Activated T-cell treated with anti-CD3 and anti-CD28 coated beads, Interleukin-2, amount 50 U/mL, for 48 hours (primary cell): ENCODE data around the gene ATXN7L1.
A peak's percentile ranks its signal among the peaks of the same experiment; 100 is the strongest.

Experiments used
- DNase-seq, 2 experiments: peaks; one replicate each; pipeline ENCODE4 v3.0.0-alpha.2; 2020

The ATXN7L1 gene

DNA sequence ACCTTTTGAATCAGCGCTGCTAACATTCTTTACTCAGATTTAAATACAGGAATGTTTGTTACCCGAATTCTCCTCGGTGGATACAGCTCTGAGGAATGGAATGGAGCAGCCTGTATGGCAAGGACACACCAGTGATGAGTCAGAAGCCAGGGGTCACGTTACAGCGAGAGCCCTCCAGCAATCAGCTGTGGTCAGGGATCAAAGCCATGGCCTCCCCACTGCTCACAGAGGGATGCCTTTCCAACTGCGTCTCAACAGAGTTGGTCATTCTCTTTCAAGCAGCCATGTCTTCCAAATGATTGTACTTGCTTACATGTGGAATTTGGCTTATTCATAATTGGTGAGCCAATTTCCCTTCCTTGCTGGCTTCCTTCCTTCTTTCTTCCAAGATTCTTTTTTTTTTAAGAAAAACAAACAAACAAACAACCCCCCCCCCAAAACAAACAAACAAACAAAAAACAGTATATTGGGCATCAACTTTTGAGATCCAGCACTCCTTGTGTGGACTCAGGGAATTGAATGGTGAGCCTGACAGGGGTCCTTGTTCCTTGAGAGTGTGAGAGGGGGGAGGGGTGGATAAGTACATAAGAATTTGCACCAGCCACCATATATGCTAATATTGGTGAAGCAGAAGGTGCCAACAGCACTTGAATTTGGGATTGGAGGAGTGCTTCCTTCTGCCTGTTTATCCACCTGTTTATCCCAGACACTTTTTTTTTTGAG lies 100.2 kb downstream of the ATXN7L1 start:
- no peak for DNase-seq

DNA sequence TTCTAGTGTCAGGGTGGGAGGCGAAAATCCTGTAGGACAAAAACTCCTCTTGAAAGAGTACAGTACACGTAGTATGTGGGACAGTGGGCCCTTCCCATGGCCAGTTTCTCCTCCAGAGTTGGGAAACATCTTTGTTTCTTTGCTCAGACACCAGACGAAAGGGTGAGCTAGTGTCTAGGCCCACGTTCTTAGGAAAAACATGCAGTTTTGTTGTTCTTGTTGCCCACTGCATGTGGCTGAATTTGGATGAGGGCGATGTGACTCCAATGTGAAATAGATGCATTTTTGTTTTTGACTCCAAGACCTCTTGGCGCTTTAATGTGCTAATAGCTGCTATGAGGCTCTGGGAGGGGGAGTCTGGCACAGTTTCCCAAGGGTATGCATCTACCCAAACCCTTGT lies 100.8 kb downstream of the ATXN7L1 start:
- no peak for DNase-seq

DNA sequence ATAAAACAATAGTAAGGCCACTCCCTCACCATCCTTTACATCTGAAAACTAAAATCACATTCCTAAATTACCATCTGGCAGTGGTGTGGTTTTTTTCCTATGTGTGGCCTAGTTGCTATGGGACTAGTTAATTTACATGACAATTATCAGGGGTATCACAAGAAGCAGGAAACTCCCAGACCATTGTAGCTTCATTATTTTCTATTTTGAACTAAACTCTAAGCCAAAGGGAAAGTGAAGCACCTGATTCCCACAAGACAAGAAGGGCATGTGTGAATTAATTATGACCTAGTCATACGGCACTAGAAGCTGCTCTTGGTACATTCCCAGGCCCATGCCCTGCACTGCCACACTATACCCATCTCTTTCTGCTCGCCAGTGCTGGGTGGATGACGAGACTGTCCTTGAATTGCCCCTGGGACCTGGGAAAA lies 103.4 kb downstream of the ATXN7L1 start:
- DNase-seq: no peak

GRCh38 chr7:105769901-105770628 lies 106.3 kb downstream of the ATXN7L1 start:
- no peak for DNase-seq

DNA sequence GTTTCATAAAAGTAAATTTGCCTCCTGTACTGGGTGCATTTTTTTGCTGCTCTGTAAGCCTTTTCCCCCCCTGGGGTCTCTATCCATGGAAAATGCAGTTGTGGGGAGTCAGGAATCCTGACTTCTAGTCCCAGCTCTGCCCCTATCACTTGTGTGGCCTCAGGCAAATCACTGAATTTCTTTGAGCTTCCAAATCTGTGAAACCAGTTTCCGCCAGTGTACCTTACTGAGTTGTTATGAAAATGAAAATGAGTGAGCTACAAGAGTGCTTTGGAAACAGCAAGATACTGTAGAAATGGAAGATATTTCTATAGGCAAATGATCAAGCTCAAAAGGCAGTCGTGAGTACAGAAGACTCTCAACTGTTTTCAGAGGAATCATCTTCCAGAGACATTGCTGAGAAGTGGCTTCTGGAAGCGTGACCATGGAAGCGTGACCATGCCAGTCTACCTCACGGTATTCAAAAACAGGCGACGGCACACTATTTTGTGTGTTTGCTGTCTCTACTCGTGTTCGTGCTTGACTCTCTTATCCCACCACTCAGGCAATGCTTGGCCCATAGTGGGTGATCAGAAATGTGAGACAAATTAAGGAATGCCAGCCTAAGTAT lies 107.4 kb downstream of the ATXN7L1 start:
- DNase-seq: no peak

GRCh38 chr7:105768117-105768516 lies 108.3 kb downstream of the ATXN7L1 start:
- DNase-seq: no peak

- peak; percentile 42 to 48 for DNase-seq
These were observed 109.9 kb downstream of the ATXN7L1 start for GRCh38 chr7:105766421-105767073.

GRCh38 chr7:105765846-105766245 lies 110.6 kb downstream of the ATXN7L1 start:
- no peak for DNase-seq

DNA sequence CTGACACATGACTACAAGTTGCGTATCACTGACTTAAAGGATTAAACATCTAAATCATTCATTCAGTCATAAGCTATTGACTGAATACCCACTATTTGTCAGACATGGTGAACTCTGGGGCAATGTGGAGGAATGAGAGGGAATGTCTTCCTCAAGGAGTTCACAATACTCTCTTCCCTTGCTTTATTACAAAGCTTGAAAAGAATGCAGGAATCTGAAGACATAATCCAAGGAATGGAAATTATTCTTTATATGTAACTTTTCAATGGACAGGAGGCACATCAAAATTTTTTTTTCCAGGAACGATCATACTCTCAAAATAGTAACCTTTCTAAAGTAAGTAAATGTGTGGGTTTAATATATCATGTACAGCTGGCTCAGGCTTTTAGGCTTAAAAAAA lies 111.9 kb downstream of the ATXN7L1 start:
- DNase-seq: no peak

GRCh38 chr7:105760551-105761447 lies 115.6 kb downstream of the ATXN7L1 start:
- no peak for DNase-seq

DNA sequence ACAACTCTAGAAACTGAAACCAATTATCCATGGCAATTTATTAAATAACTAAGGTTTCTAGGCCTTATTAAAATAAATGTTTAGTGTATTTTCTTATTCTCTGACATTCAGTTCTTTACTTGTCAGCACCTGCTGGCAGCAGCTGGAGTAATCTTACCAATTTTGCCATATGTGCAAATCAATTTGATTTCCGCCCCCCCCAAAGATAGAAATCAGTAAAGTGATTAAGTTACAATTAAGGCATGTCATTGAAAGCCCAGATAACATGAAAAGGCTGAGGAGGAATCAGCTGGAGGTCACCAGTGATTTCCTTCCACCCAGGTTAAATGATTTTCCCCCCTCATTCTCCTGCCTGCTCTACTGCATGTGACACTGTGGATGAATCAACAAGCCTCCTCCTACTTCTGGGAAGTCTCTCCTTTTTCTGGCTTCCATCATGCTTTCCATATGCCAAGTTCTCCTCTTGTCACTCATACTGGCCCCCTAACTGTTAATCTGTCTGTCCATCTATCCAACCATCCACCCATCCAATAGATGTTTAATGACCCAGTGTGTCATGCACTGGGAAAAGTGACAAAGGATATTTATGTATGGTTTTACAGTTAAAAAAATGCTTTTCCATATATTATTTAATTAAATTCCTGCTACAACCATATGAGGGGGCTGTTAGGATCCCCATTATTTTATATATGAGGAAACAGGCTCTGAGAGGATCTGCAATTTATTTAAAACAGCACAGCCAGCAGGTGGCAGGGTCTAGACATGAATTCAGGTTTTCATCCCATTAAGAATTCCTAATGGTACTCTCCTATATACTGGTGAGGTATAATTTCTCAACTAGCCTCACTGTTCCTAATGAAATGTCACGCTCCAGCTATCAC lies 116.5 kb downstream of the ATXN7L1 start:
- DNase-seq: no peak

GRCh38 chr7:105756367-105756766 lies 120.0 kb downstream of the ATXN7L1 start:
- no peak for DNase-seq

GRCh38 chr7:105752671-105753275 lies 123.6 kb downstream of the ATXN7L1 start:
- no peak for DNase-seq

- DNase-seq: no peak
These were observed 125.3 kb downstream of the ATXN7L1 start for GRCh38 chr7:105751054-105751453.

DNA sequence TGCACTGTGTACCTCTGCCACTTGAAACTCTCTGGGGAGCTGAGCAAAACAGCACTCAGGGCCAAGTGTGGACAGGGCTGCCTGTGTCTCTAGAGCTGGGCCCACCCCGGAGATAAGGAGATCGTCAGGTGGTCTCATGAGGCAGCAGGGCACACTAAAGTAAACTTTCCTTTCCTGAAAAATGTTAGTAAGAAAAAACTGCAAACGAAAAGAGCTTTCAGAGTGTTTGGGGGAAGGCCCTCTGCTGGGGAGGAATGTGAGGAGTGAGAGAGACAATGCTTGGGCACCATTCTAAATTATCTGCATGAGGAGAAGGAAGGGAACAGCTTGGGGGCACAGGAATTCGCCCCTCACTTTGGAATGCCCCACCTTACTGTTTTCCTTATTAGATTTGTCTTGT lies 127.7 kb downstream of the ATXN7L1 start:
- no peak for DNase-seq

DNA sequence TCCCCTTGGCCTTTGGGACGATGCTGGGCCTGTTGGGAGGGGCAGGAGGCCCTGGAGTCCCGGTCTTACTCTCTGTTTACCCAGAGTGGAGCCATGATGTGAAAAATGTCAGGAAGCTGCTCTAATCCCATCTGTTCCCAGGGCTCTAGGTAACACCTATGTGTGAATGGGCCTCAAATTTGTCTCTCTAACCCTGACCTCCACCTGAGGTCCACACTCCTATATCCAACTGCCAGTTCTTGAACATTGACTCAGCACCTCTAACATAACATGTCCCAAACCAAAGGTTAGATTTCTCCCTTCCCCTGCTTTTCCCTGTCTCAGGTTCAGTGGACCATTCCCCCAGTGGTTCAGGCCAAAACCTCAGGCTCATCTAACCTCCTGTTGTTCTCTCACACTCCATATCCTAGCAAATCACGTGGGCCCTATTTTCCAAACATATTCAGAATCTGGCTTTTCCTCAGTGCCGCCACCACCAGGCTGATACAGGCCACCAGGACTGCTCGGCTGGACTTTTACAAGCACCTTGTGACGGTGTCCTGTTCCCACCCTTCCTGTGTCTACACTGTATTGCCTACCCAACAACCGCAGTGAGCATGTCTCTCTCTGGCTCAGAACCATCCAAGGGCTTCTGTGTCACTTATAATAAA lies 130.6 kb downstream of the ATXN7L1 start:
- DNase-seq: no peak

GRCh38 chr7:105744258-105744657 lies 132.1 kb downstream of the ATXN7L1 start:
- no peak for DNase-seq

DNA sequence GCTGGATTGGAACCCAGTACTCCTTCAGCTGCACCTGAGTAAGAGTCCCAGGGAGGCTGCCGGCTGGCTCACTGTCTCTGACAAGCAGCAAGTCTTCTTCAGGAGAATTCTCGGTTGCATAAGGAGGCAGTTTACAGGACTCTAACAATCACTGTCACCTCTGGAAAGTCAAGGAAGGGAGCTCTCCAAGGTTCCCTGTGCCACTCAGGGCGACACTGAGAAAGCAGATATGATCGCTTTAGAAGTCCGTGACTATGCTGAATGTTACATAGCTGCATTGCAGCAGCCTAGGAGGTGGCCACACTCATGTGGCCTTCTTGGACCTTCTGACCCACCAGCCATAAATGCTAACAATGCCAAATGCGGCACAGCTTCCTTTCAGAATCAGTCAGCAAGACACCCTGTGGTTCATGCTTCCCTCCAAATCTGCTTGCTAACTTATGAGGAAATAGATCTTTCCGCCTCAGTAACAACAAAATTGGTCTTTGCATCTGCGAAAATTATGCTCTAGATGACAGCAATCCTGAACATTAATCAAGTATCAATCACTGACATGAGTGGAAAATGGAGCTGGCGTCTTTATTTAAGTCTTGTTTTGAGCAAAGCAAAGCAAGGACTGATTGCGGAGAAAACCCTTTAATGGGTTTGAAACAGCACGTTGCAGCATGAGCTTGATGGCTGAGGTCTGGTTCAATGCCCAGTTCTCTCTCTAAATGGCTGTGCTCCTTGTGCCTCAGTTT lies 132.9 kb downstream of the ATXN7L1 start:
- no peak for DNase-seq

DNA sequence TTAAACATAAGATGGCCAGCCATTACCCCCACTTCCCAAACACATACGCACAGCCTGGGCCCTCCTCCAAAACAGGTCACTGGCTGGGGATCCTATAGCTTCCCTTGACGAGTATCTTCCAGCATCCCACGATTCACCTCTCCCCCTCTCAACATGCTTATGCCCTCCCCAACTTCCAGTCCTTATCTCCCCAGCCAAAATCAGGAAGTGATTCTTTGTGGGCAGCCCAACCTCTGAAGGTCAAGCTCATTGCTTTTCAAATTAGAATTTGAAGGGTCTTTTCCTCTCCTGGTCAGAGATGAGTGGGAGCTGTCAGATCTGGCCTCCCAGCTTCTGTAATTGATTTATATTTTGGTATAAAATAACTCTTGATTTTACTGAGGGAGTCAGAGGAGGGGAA lies 133.6 kb downstream of the ATXN7L1 start:
- no peak for DNase-seq

DNA sequence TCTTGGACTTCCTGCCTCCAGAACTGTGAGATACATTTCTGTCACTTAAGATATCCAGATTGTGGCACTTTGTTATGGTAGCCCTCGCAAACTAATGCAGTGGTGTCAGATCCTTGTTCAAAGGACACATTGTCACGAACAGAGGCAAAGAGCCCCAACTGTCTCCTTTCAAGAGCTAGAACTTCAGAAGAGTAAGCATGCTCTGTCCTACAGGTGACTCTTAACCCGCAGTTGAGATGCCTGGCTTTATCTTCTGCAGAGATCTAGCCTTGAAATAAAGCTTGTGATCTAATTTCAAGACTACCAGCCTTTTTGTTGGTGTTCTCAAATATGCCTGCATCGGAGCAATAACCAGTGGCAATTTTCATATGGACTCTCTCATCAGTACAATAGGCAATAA lies 134.4 kb downstream of the ATXN7L1 start:
- no peak for DNase-seq
